ENCODE results near the gene CHST8. TPM values are rescaled to one million over a fixed set of nuclear protein-coding genes. Genes with fewer than 3 reads are reported as not detected.
"Not testable (repeated sequence)": the region's sequence is repeated elsewhere in the genome, so short reads cannot be mapped to it uniquely, and the experiment has no call there.

Gene CHST8
- total and polyA plus RNA-seq, 11 donors: 0.10 to 0.88 (median 0.22) TPM; not detected in 3

DNA sequence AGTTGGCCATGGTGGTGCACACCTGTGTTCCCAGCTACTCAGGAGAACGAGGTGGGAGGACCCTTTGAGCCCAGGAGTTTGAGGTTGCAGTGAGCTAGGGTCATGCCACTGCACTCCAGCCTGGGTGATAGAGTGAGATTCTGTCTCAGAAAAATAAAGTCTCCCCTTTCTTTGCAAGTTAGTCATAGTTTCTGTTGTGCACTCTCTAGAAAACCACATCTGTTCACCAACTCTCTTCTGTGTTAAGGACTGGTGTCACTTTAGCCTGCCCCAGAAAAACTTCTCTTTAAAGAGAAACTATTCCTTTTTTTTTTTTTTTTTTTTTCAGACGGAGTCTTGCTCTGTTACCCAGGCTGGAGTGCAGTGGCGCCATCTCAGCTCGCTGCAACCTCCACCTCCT, 4.9 kb upstream of the CHST8 start:
- H3K27me3 ChIP-seq: peaks cover 0 to 57% (median 19%) of the 10 kb centered on the region in 9 donors
- H3K9me3 ChIP-seq: no peaks in the 10 kb centered on the region
- no peak for ATAC-seq
- DNase-seq: no peak
- no peak overlapping the region for H3K27ac ChIP-seq
- 66 to 75% (median 70%) methylated on average over 4 of the region's 4 CpGs for WGBS, 4 donors
- intact Hi-C loops (cut with DNase I): no loop called here
- H3K4me3 ChIP-seq: no peak overlapping the region
- peaks cover 0 to 6% (median 0%) of the 10 kb centered on the region in 12 donors for H3K4me1 ChIP-seq
- H3K36me3 ChIP-seq: no peaks in the 10 kb centered on the region
- TF ChIP-seq POLR2A (IDR thresholded peaks at IDR 0.05): no peak
- TF ChIP-seq, protein P1, sequence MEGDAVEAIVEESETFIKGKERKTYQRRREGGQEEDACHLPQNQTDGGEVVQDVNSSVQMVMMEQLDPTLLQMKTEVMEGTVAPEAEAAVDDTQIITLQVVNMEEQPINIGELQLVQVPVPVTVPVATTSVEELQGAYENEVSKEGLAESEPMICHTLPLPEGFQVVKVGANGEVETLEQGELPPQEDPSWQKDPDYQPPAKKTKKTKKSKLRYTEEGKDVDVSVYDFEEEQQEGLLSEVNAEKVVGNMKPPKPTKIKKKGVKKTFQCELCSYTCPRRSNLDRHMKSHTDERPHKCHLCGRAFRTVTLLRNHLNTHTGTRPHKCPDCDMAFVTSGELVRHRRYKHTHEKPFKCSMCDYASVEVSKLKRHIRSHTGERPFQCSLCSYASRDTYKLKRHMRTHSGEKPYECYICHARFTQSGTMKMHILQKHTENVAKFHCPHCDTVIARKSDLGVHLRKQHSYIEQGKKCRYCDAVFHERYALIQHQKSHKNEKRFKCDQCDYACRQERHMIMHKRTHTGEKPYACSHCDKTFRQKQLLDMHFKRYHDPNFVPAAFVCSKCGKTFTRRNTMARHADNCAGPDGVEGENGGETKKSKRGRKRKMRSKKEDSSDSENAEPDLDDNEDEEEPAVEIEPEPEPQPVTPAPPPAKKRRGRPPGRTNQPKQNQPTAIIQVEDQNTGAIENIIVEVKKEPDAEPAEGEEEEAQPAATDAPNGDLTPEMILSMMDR (IDR thresholded peaks at IDR 0.05): no peak

DNA sequence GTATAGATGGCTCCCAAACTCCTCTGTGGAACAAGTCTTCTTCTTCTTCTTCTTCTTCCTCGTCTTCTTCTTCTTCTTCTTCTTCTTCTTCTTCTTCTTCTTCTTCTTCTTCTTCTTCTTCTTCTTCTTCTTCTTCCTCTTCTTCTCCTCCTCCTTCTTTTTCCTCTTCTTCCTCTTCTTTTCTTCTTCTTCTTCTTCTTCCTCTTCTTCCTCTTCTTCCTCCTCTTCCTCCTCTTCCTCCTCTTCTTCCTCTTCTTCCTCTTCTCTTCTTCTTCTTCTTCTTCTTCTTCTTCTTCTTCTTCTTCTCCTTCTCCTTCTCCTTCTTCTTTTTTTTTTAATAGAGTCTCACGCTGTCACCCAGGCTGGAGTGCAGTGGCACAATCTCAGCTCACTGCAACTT, 3.4 kb upstream of the CHST8 start:
- H3K36me3 ChIP-seq; DNase-seq; H3K9me3 ChIP-seq; intact Hi-C loops (cut with DNase I); ATAC-seq; H3K27ac ChIP-seq; H3K4me3 ChIP-seq: not testable (repeated sequence)
- Histone ChIP-seq H3K27me3 (peaks cover 14 to 66% (median 34%) of the 10 kb centered on the region in 9 donors), H3K4me1 (peaks cover 2 to 21% (median 13%) of the 10 kb centered on the region in 12 donors)
- WGBS, 4 donors: 76 to 100% (median 92%) methylated on average over 1 to 2 of the region's 2 CpGs

DNA sequence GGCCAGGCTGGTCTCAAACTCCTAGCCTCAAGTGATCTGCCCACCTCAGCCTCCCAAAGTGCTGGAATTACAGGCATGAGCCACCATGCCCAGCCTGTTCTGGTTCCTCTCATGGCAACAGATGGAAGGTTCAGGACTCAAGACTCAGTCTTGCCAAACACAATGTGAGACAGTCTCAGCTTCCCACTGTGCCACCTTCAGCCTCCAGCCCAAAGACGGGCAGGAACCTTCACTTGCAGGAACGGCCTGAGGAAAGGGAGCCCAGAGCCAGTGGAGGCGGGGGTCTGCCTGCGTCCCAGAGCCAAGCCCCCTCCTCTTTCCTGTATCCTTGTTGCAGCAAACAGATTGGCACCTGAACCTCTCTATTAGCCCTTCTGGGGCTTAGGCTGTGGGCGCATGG, 2.9 kb upstream of the CHST8 start:
- WGBS, 4 donors: 66 to 81% (median 75%) methylated on average over 5 of the region's 5 CpGs
- no peaks in the 10 kb centered on the region for H3K9me3 ChIP-seq
- intact Hi-C loops (cut with DNase I): no loop called here
- H3K4me1 ChIP-seq: peaks cover 2 to 24% (median 14%) of the 10 kb centered on the region in 12 donors
- ATAC-seq: no peak
- no peak overlapping the region for H3K27ac ChIP-seq
- TF ChIP-seq, protein P1 (IDR thresholded peaks at IDR 0.05): no peak
- no peak for TF ChIP-seq POLR2A (IDR thresholded peaks at IDR 0.05)
- DNase-seq: no peak
- peaks cover 18 to 68% (median 40%) of the 10 kb centered on the region in 9 donors for H3K27me3 ChIP-seq
- no peaks in the 10 kb centered on the region for H3K36me3 ChIP-seq
- H3K4me3 ChIP-seq: no peak overlapping the region

DNA sequence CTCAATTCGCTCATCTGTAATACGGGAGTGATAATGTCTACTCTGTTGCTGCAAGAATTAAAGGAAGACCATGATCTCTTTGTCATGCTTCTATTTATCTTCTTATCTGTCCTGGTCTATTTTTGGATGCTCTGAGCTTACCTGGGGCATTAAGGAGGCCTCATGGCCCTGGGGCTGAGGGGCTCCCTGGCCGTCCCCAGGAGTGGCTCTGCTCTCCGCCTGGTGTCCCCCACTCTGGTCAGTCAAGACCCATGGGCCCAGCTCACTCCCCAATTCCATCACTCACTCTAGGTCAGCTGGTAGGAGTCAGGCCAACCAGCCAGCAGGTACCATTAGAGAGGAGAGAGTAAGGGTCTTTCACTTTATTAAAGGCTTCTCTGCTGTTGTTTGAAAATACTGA, 1.1 kb upstream of the CHST8 start:
- Histone ChIP-seq H3K9me3 (no peaks in the 10 kb centered on the region), H3K27ac (no peak overlapping the region), H3K4me3 (no peak overlapping the region), H3K27me3 (peaks cover 23 to 74% (median 49%) of the 10 kb centered on the region in 9 donors), H3K4me1 (peaks cover 2 to 24% (median 14%) of the 10 kb centered on the region in 12 donors), H3K36me3 (no peaks in the 10 kb centered on the region)
- 89 to 95% (median 93%) methylated on average over 4 of the region's 4 CpGs for WGBS, 4 donors
- ATAC-seq (no peak), DNase-seq (no peak)
- intact Hi-C loops (cut with DNase I): no loop called here
- TF ChIP-seq POLR2A (IDR thresholded peaks at IDR 0.05): no peak
- TF ChIP-seq, protein P1 (IDR thresholded peaks at IDR 0.05): no peak
